ENCODE results near the gene C11orf16.

- TF ChIP-seq, protein P1, sequence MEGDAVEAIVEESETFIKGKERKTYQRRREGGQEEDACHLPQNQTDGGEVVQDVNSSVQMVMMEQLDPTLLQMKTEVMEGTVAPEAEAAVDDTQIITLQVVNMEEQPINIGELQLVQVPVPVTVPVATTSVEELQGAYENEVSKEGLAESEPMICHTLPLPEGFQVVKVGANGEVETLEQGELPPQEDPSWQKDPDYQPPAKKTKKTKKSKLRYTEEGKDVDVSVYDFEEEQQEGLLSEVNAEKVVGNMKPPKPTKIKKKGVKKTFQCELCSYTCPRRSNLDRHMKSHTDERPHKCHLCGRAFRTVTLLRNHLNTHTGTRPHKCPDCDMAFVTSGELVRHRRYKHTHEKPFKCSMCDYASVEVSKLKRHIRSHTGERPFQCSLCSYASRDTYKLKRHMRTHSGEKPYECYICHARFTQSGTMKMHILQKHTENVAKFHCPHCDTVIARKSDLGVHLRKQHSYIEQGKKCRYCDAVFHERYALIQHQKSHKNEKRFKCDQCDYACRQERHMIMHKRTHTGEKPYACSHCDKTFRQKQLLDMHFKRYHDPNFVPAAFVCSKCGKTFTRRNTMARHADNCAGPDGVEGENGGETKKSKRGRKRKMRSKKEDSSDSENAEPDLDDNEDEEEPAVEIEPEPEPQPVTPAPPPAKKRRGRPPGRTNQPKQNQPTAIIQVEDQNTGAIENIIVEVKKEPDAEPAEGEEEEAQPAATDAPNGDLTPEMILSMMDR (IDR thresholded peaks at IDR 0.05) = no peak
- no peak for TF ChIP-seq POLR2A (IDR thresholded peaks at IDR 0.05)
Observed at GRCh38 chr11:8886322-8886721, 46.4 kb downstream of the C11orf16 start.

Measured in tibial nerve (tissue), 3 donors.